NCI-H2196 treated with DMSO at 0.1 percent for 48 hours (cell line): ENCODE data around the gene NRBF2.
"Not testable (repeated sequence)": the region's sequence is repeated elsewhere in the genome, so short reads cannot be mapped to it uniquely, and the experiment has no call there.

Source experiments
- DNase-seq: peaks from one replicate; lab custom pipeline; 2025; ENCODE audit not compliant: unreplicated experiment; lab: John Stamatoyannopoulos, UW

Gene NRBF2

DNA sequence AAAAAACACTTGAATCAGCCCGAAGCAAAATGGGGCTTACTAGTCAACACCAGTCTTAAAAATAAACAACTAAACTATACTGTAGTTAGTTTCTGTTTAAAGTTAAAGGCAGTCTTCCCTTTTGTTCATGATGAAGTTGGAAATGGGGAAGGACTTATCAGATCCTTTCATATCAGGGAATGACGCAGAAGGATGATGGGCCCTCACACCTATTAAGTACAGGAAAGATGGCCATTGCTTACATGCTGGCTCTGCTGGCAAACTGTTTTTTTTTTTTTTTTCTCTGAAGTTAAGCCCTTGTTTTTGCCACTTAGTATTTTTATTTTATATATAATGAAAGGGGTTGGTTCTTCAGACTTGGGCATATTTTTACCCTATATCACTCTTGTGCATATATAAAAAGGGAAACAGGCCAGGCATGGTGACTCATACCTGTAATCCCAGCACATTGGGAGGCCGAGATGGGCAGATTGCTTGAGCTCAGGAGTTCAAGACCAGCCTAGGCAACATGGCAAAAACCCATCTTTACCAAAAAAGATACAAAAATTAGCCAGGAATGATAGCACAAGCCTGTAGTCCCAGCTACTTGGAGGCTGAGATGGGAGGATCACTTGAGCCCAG, 16.6 kb upstream of the NRBF2 start:
- no peak for DNase-seq

DNA sequence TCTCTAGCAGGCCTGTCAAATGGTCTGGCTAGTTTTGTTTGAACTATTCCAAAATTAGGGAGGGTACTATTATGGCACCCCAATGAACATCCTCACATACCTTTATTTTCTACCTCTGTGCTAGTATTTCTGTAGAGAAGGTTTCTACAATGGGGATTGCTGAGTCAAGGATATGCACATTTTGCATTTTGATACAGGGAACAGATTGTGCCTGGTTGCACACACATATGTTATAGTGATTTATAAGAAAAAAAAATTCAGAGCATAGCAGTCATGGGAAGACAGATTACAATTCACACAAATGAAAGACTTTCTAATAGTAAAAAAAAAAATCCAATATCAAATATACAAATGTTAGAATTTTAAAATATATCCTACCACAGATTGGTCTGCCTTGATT, 14.1 kb upstream of the NRBF2 start:
- DNase-seq = no peak

DNA sequence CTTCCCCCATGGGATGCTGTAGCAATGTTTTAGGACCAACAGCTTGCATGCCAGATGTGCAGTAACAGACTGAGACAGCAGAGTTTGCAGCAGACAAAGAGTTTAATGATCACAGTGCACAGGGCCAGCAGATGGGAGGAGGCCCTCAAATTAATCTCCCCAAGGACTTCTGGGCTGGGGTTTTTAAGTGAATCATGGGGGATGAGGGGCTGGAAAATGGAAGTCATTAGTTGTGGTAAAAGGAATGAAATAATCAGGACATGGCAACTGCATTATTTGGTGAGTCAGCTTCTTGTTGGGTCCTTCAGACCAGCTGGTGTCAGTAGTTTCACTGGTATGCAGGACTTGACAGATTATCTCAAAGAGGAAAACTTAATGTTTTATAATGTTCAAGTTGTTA, 12.6 kb upstream of the NRBF2 start:
- DNase-seq = no peak

DNA sequence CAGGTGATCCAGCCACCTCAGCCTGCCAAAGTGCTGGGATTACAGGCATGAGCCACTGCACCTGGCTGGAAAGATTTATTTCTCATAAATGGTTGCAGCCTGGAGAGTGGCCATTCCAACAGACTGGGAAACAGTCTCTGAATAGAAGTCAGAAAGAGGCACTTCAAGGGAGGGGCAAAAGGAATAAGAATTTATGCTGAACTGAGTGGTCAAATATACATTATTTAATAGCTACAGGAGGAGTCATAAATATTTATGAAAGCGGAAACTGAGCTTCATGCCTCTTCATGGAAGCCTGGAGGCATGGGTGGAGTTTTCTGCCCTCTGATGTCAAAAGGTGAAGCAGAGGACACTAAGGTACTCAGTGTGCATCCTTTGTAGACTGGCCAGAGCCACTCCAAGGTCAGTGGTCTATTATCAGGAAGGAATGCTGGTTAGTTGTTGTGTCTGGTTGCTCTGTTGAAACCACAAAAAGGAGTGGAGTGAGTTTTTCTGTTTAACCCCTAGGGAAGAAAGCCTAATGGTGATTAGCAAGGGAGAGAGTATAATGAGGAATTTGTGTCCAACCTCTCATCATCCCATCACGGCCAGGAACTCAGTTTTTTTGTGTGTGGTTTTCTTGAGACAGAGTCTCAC, 9.3 kb upstream of the NRBF2 start:
- DNase-seq = no peak

DNA sequence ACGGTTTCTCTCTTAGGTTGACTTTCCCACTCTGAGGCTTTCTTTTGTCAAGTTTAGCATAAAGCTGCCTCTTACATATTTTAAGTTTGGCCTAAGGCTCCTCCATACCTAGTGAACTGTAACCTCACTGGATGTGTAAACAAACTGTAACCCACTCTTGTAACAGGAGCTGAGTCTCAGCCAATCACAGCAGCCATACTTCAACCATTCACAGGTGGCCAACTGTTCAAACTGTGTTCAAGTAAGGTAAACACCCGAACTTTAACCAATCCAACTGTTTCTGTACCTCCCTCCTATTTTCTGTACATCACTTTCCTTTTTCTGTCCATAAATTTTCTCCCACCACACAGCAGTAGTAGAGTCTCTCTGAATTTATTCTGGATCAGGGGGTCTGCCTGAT, 7.7 kb upstream of the NRBF2 start:
- DNase-seq = no peak

DNA sequence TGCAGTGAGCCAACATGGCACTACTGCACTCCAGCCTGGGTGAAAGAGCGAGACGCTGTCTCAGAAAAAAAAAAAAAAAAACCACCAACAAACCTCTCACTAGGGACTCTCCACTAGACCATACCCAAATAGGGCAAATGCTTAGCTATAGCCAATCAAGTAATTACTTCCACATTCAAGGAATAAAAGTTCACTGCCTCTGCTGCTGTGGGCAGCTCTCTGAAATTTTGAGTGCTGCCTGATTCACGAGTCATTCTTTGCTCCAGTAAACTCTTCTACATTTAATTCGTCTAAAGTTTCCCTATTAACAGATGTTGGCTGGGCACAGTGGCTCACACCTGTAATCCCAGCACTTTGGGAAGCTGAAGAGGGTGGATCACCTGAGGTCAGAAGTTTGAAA, 4.7 kb upstream of the NRBF2 start:
- no peak for DNase-seq

DNA sequence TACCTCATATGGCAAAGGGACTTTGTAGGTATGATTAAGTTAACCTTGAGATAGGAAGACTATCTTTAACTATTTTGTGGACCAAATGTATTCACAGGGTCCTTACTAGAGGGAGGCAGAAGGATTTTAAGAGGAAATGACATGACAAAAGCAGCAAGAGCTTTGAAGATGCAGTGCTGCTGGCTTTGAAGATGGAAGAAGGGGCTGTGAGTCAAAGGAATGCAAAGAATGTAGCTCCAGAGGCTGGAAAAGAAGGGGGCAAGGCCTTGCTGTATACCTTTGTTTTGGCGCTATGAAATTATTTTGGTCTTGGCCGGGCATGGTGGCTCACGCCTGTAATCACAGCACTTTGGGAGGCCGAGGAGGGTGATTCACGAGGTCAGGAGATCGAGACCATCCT, 3.2 kb upstream of the NRBF2 start:
- DNase-seq = no peak

DNA sequence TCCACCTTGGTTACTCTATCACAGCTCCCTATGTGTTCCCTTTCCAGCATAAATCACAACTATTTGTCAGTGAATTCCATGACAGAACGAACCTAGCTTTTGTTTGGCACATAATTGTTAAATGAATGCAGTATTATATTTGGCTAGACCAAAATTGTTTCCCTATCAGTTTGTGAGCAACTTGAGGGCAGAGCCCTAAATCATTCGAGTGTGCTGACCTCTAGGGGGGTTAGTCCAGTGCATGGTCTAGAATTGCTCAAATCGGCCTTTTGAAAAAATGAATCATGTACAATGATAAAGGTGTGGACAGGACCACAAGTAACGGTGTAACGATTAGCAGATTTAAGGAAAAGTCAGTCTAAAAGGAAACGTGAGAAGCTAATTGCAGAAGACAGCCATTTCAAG, 475 bp upstream of the NRBF2 start:
- DNase-seq = no peak

DNA sequence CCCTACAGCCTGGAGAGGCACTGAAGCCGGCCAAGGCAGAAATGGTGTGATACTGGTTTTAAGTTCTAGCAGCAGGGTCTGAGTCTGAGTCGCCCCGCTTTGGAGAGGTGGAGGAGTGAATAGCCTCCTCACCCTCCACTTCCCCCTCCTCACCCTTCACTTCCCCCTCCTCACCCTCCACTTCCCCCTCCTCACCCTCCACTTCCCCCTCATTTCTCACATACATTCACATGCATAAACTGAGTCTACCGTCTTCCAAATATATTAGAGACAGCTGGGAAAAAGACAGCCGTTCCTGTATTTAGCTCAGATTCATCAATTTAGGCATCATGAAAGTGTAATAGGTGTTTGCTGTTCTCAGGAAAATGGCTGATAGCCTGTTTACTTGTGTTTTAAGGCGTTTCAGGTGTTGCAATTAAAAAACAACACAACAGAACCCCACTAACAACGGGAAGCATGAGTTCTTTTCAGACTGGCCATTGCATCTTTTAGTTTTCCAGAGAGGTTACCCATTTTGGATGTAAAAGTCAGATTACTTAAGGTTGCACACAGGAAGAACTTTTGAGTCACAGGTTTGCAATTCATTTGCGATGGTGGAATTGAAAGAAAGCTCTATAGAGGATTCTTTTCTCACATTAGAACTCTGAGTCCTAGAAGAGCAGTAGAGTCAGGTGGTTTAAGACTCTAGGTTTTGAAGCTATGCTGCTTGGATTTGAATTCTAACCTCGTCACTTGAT, 861 bp downstream of the NRBF2 start:
- no peak for DNase-seq

DNA sequence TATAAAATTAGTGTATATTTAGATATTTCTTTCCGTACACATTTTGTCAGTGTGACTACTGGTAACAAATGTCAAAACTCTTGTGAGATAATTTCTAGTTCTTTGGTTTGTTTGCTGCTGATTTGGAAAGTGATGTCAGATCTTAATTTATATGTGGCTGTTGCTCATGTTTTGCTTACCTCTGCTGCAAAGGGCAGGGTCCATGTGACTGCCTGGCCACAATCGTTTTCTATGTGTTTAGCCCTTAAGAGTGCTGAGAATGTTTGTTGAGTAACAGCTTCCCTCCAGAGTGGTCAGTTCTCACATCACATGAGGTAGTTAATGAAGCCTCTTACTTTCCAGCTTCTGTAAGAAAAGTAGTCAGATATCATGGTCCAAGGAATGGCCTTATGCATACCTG, 4.2 kb downstream of the NRBF2 start:
- DNase-seq = no peak

DNA sequence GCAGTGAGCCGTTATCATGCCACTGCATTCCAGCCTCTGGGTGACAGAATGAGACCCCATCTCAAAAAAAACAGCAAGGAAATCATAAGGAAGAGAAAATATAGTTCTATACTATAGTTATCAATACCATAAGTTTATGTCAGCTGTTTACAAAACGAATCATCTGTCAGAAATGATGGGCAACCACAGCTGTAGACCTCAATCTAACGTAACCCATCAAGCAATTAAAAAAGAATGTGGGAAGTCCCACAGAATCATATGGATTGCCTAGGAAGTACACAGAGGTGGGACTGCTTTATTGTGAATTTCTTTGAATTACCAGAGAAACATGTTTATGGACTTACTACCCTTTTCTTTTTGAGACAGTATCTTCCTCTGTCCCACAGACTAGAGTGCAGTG, 6.9 kb downstream of the NRBF2 start:
- no peak for DNase-seq

DNA sequence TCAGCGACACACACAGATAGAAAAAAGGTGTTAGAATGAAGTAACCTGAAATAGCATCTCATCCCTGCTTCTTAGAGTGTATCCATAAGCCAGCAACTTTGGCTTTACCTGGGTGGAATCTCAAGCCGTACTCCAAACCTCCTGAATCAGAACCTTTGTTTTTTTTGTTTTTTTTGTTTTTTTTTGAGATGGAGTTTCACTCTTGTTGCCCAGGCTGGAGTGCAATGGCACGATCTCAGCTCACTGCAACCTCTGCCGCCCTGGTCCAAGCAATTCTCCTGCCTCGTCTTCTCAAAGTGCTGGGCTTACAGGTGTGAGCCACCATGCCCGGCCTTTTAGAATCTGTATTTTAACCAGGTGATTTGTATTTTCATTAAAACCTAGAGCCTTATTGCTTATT, 9.0 kb downstream of the NRBF2 start:
- DNase-seq = no peak

DNA sequence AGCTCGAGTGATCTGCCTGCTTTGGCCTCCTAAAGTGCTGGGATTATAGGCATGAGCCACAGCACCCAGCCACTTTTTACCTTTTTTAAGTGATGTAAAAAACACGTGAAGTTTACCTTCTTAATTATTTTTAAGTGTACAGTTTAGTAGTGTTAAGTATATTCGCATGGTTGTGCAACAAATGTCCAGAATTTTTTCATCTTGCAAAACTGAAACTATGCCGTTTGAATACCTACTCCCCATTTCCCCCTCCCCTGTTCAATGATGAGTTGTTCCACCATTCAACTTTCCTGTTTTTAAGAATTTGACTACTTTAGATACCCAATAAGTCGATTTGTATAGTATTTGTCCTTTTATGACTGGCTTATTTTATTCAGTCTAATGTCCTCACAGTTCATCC, 10.9 kb downstream of the NRBF2 start:
- DNase-seq = no peak

DNA sequence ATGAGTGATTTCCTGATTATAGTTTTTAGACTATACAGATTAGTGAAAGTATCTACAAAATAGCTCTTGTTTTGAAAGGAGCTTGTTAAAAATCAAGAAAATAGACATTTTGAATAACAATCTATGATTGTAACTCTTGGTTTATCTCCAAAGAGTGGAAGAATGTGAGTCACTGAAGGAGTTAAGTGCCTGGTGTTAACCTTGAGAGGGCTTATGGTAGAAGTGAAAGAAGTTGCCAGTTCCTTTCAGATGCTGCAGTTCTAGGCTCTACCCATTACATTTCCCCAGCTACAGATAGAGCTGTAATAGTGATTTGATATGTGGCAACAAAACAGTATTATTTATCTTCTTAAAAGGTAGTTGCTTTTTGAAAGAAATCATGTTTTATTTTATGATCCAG, 12.7 kb downstream of the NRBF2 start:
- DNase-seq = no peak

DNA sequence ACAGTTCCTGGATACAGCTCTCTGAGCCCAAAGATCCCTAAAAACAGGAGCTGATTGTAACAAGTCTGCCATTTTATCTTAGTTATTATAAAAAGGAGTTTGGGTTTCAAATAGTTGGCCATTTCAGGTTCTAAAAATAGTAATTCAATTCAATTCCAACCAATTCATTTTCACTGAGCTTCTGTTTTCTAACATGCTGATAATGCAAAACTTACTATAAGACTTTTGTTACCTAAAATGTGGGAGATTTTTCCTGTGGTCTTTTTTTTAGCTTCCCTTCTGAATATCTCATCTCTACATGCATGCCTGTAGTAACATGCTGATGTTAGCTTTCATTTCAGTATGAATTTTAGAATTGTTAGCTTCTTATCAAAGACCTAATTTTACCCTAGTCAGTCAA, 13.4 kb downstream of the NRBF2 start:
- no peak for DNase-seq

DNA sequence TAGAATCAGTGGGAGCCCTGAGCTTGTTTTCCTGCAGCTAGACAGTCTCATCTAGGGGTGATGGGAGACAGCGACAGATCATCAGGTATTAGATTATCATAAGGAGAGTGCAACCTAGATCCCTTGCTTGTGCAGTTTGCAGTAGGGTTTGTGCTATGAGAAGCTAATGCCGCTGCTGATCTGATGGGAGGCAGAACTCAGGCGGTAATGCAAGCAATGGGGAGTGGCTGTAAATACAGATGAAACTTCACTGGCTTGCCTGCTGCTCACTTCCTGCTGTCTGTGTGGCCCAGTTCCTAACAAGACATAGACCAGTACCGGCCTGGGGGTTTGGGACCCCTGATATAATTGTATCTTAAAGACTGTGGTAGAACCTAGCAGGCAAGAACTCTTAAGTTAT, 17.6 kb downstream of the NRBF2 start:
- DNase-seq = no peak

DNA sequence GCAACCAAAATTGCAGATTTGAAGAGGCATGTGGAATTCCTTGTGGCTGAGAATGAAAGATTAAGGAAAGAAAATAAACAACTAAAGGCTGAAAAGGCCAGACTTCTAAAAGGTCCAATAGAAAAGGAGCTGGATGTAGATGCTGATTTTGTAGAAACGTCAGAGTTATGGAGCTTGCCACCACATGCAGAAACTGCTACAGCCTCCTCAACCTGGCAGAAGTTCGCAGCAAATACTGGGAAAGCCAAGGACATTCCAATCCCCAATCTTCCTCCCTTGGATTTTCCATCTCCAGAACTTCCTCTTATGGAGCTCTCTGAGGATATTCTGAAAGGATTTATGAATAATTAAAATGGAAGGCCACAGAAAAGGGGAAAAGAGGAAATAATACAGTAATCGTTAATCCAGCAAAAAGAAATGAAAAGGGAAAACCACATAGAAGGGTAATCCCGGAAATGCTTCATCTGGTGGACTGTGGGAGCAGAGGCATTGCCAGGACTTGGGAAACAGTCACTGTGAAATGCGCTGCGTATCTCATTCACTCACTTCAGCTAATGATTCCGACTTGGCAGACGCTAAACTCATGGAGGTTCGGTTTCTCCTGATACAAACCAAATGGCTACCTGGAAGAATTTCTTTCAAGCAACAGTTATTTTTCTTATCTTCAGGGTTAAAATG, 20.9 kb downstream of the NRBF2 start:
- not testable (repeated sequence) for DNase-seq

DNA sequence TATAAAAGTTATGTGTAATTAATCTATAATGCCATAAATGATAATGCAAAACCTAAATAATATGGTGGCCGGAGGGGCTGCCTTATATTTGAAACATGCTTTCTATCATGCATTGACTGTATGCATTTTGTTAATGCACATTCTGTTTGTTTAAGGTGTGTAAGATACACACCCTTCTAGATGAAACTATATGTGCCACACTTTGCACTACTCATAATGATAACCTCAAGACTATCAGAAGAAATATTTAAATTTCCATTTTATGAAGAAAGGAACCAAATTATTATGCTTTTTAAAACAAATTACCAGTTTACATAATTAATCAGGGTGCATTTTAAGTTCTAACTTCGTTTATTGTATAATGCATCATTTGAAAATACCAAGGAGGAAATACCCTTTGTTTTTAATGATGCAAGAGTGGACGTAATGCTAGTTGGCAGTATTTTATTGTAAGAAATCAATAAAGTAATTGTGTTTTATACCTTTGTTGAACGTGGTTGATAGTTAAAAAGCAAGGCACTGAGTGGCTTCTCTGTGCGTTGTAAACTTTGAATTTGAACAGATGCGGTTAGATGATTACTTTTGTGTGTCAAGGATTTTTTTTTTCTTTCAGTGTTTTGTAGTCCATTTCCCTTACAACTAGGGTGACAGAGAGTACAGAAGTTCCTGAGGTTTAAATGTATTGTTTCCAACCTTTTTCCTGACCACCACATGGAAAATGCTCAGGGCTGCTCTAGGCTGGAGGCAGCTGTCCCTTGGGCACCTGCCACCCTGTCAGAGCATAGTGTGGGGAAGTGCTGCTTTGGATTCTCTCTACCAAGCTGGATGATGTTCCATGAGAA, 21.6 kb downstream of the NRBF2 start:
- DNase-seq = no peak

DNA sequence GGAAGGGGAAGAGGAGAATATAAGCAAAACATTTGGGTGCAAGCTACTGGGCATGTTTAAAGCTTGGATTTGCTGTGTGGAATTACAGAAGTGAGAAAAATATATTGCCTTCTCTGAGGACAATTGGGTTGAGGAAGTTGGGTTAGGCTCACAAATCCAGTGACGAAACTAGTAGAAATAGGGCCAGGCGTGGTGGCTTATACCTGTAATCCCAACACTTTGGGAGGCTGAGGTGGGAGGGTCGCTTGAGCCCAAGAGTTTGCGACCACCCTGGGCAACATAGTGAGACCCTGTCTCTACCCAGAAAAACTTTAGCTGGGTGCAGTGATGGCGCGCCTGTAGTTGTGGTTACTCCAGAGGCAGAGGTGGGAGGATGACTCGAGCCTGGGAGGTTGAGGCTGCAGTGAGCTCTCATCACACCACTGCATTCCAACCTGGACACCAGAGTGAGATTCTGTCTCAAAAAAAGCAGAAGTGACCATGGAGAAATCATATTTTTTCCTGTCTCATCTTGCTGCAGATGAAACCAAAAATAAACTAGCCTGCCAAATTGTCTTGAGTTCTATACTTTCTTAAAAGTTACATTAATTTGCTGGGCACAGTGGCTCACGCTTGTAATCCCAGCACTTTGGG, 22.4 kb downstream of the NRBF2 start:
- no peak for DNase-seq

DNA sequence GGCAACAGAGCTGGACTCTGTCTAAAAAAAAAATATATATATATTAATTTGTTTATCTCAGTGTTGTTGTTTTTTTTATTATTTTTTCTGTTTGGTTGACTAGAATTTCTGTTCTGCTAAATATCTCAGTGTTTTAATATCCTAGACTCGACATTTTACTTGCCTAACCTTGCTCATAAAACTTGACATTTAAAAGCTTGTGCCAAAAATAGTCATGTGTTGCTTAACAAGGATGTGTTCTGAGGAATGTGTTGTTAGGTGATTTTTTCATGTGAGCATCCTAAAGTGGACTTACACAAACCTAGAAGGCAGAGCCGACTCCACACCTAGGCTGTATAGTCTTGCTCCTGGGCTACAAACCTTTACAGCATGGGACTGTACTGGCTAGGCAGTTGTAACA, 23.1 kb downstream of the NRBF2 start:
- no peak for DNase-seq
